ENCODE measurements around the gene ATP8A2.
"Not testable (repeated sequence)": the region's sequence is repeated elsewhere in the genome, so short reads cannot be mapped to it uniquely, and the experiment has no call there.

The ATP8A2 gene

DNA sequence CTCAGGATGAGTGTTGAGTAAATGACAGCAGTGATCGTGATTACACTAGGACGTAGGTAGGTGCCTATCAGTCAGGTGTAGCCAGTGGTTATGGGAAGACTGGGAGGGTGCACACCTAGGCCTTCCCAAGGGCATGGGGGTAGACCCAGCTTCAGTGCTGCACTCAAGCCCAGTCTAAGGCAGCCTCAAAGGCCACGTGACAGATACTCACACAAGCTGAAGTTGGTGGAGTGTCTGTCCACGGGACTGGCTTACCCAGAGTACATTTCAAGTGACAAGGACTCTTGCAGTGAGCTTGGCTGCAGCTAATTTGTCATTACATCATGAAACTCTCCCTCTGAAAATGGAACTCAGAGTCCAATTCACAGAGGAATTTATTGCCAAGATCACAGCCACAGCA lies 561.7 kb downstream of the ATP8A2 start:
- no peak for ATAC-seq

DNA sequence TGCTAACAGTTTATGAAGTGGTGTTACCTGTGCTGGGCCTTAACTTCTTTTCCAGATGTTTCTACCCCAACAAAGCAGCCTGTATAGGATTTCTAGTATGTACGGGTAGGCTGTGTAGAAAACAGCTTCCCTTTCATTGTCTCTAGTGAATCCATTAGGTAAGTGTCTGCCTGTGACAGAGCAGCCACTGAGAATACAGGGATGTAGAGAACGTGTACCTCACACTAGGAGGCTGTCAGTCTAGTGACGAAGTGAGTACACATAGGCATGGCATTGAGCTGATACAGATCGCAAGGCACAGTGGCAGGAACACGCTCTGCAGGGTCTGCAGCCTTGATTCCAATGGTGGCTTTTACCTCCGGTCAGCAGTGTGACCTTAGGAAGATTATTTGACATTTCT lies 562.4 kb downstream of the ATP8A2 start:
- ATAC-seq = no peak

DNA sequence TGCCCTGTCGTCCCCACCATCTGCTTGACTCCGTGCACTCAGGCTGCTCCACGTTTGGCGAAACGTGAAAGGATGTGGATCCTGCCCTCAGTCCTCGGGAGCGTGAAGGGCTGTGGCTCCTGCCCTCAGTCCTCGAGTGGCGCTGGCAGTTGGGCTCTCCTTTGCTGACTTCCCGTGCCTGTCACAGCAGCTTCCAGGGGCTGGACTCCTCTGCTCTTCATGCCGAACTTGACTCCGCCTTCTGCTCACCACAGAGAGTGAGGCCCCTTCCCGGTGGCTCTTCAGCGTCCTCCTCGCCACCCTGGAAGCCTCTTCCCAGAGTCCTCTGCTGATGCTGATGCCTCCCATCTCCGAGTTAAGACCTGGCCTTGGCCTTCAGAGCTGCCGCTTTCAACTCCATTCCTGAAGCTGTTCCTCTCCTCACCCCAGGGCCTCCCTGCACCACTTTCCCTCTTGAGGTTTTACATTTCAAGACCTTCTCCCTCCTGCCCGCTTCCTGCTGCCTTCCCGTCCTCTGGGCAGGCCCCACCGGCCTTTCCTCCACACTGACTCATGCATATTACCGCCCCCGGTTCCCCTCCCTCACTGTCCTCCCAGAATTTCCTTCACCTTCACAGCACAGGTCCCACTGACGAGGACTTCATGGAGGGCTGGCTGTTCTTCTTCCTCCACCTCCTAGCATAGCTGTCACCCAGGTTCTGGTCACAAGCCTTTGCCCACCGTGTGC lies 568.4 kb downstream of the ATP8A2 start:
- no peak for ATAC-seq

DNA sequence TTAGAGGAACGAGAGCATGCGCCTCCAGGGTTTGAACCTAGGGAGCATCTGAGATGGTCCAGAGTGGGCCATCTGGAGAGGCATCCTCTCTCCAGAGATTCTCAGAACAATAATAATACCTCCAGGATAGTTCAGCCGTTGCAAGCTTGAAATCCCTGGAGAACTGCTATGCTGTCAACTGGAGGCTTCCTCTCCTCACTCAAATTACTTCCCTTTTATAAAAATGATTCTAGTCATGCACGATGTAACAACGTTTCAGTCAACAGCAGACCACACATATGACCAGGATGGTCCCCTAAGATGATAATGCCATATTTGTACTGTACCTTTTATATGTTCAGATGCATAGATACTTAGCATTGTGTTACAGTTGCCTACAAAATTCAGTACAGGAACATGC lies 571.3 kb downstream of the ATP8A2 start:
- no peak for ATAC-seq

DNA sequence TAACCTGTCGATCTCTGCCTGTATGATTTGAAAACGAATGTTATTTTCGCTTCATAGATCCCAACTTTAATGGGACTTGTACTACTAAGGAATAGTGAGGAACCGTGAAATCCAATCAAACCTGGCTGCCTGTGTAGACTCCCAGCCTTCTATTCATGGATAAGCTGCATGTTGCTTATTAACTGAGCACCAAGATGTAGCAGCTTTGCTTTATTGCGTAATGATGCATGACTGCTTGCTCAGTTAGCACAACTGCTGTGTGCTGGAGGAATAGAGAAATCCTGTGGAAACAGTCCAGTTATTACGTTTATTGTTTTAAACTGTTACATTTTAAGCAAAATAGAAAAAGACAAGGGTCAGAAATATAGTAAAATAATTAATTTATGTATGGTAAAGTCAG lies 571.9 kb downstream of the ATP8A2 start:
- ATAC-seq = no peak

DNA sequence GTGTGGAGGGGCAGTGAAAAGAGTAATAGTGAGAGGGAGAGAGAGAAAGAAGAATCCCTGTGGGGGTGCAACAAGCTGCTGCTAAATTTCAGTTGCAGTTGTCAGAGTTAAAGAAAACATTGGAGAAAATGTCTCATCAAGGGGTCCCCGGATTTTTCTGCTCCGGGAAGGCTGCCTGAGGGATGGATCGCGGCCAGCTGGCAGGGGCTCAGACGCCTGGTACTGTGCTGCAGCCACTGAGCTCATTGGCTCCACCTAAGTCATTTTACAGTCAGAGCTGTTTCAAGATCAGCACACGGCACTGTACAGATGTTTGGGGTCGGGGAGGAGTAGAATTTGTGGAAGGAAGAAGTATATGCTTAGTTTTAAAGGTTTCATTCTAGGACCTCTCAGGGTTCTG lies 573.8 kb downstream of the ATP8A2 start:
- ATAC-seq = no peak

DNA sequence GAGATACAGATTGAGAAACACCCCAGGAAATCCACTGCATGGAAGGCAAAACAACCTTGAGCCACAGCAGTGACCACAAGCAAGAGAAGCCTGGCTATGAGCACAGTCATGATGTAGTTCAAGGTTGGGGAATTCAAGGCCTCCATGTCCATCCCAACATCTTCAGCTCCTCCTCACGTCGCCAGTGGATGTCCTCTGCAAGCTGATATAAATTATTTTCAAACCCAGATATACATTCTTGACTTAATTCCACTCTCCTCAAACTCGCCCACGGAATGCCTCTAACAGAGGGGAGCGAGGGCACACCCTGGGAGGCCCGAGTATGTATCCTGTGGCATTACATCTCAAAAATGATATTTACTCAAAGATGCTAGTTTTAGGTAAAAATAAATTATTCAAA lies 574.5 kb downstream of the ATP8A2 start:
- no peak for ATAC-seq

DNA sequence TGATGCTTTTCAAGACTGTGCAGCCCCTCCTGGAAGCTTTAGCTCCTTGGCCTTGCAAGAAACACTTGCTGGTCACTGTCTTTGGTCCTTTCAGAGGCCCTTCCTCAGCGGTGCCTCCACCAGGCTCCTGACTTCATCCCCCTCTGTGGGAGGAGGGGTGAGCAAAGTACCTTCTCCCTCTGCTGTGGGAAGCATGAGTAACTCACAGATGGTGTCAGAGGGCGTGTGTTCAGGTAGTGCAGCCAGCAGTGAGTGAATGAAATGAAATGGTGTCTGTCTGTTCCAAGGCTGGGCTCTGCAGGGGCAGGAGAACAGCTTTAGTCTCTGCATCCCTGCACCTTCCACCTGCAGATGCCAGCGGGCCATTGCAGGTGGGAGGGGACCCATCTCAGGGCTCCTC lies 577.1 kb downstream of the ATP8A2 start:
- no peak for ATAC-seq

DNA sequence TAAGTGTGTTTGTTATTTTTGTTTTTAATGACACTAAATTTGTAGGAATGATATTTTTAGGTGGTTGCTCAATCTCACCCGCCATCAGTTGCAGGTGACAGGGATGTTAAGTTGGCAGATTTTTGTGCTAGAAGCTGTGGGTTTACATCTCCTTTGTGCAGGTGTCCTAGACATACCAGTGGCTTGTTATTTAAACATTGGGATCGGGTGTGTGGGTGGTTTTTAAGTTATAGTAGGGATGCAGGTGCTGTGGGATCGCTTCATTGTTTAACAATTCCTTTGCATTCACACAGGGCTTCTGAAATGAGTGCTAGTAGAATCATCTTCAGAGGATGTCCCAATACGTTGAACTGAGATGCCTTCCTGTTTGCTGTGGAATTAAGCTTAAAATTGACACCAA lies 580.1 kb downstream of the ATP8A2 start:
- ATAC-seq = no peak

DNA sequence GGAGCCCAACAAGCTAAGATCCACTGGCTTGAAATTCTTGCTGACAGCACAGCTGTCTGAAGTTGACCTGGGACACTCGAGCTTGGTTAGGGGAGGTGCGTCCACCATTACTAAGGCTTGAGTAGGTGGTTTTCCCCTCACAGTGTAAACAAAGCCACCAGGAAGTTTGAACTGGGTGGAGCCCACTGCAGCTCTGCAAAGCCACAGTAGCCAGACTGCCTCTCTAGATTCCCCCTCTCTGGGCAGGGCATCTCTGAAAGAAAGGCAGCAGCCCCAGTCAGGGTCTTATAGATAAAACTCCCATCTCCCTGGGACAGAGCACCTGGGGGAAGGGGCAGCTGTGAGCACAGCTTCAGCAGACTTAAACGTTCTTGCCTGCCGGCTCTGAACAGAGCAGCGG lies 582.3 kb downstream of the ATP8A2 start:
- not testable (repeated sequence) for ATAC-seq

DNA sequence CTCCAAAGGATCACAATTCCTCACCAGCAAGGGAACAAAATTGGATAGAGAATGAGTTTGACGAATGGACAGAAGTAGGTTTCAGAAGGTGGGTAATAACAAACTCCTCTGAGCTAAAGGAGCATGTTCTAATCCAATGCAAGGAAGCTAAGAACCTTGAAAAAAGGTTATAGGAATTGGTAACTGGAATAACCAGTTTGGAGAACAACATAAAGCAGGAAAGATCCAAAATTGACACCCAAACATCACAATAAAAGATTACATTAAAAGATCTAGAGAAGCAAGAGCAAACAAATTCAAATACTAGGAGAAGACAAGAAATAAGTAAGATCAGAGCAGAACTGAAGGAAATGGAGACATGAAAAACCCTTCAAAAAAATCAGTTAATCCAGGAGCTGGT lies 583.2 kb downstream of the ATP8A2 start:
- ATAC-seq = not testable (repeated sequence)

DNA sequence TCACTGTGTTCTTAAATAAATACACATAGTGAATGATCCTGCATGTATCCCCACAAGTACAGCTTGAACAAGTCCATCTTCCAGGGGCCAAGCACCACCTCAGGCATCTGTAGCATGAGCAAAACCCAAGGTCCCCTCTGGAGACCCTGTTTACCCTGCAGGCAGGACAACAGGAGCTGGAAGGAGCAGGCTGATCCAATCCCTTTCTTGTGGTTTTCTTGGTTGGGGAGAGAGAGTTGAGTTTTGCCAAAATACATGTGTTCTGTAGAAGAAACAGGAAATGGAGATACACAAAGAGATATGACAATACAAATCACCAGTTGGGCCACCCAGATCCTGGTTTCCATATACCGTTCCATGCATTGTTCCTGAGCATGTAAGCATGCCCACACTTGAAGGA lies 587.2 kb downstream of the ATP8A2 start:
- no peak for ATAC-seq

DNA sequence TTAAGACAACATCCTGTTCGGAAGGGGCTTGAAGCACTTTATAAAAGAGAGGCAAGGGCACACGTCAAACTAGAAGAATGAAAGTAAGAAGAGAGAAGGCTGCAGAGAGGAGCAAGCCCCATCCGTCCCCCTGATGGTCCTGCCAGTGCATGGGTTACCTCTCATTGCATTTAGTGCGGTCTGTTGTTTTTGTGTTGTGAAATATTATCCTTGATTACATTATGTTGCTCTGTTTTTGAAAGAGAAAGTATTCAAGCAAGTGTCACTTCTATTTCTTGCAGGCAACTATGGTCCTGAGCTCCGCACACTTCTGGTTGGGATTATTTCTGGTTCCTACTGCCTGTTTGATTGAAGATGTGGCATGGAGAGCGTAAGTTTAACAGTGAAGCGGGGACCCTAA lies 589.5 kb downstream of the ATP8A2 start:
- ATAC-seq = no peak

DNA sequence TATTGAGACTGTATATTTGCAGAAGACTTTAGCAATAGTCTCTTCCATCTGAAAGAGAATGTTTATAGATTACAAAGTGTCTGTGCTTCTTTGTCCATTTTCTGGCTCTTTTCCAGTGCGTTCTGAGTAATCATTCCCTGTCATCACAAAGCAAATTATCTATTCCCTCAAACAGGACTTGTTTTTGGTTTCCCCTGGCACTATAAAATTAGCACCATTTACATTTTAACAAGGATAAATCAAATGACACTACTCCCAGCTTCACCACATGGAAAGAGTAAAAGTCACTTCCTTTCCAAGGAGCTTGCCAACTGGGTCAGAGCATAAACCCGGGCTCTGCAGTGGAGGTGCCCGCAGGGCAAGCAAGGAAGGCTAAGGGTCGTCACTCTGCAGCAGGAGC lies 591.9 kb downstream of the ATP8A2 start:
- no peak for ATAC-seq

DNA sequence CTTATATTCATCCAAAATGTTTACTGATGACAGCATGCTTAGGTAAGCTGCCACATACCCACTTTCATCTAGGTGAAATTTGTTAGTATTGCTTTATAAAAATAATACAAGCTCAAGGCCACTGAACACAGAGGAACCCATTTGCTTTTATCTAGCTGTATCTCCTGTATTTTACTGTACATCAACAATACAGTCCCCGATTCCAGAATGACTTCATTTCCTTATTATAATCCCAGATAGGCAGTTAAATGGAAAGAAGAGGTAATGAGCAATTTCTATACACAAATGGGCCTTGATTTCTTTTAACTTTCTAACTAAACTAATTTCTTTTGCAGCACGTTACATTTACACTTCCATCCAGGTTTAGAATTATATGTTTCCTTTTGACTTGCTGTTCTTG lies 593.8 kb downstream of the ATP8A2 start:
- no peak for ATAC-seq

DNA sequence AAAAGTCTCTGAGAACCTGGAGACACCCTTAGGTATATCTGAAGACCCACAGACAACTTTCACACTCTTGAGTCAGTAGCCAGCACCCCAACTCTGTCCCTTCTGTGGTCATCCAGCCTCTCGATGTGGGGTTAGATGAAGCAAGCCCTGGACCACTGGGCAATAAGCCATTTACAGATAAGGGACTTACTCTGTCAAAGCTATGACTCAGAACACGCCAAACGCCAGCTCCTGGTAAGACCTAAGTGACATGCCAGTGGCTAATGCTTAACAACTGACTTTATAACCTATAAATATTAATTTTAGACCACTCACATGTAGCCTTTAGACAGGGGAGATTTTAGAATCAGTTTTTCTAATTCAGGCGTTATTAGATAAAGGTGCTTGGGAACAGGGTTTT lies 594.3 kb downstream of the ATP8A2 start:
- ATAC-seq = no peak

DNA sequence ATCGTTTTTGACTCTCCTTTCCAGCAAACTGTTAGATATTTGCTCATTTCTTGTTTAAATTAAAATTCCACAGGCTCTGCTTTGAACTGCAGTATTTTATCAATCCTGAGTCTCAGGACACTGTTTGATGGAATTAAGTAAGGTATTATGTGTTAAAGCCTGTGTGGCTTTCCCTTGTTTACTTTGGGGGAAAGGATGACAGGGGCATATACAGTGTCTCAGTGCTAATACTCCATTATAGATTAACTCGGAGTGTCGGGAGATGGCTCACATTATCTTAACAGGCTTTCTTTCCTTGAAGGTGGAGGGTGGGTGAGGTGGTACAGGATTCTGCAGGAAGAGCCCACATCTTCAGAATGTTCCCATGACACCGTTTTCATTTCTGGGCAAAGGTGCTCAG lies 595.4 kb downstream of the ATP8A2 start:
- ATAC-seq = no peak

DNA sequence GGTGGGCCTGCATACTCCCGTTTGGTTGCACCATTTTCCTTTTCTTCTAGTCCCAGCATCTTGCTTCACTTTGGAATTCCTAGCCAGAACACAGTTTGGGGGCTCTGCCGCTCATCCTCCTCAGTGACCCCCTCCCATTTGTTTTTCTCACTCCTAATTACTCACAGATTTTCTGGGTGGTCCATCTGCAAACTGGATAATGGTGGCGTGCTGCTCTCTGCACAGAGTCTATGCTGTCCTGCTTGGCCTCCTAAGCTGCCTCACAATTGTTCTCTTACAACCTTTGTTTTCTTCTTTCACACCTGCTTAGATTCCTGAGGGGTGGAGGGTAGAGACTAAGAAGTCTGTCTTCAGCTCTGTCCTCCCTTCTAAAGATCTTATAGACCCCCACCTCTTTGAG lies 599.3 kb downstream of the ATP8A2 start:
- no peak for ATAC-seq

DNA sequence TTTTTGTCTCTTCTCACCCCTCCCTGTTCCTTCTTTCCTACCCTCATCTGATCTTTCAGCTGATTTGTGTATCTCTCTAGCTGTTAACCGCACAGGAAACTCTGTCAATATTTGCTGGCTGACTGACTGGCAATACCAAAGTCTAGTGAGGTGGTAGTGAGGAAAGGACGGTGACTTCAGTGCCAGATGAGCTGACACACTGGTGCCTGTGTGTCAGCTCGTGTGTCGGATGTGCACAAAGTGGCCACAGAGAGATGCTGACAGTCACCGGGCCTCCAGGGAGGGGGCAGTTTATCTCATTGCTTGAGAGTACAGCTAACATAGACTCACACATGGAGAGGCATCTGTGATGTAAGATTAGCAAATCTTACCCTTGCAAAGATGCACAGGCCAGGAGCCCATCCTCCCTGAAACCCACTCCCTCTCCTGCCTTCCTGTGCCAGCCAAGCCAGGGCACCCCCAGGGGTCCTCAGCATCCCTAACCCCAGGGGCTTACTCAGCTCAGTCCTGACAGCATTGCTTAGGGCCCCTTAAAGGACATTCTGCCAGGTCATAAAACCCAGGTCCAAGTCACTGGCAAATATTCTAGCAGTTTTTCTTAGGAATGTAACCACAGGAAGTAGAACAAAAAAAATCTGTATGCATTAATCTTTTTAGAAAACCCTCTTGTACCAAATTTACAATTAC lies 599.8 kb downstream of the ATP8A2 start:
- ATAC-seq = peak; percentile 58 to 85

DNA sequence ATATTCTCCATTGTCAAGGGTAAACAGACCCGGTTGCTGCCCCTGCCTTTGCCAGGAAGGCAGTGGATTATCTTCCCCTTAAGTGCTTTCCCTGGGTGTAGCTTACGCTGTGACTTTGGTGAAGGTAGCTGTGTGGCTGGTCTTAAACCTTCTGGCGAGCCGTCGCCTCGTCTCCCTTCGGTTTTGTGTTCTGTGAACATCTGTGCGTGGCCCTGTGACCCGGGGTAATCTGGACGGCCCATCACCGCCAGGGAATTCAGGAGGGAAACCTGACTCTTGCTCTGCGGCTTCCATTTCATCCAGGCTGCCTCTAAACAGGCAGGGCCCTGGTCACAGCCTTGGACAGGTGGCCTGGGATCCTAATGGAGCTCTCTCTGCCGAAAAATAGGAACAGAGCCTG lies 601.3 kb downstream of the ATP8A2 start:
- no peak for ATAC-seq

DNA sequence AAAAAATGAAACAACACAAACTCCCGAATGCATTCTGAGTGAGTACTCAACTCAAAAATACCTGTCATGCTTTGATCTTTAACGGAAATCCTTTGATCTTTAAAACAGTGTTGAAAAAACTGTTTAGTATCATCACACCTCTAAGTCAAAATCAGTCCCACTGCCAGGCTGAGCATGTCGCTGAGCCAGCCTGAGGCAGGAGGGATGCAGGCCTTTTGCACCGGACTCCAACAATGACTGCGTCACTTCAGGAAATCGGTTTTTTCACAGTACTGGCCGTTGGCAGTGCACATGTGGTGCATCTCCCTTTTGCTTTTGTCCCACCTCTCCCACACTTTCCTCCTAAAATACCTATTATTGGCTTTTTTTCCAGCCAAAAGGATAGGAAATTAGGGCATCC lies 601.8 kb downstream of the ATP8A2 start:
- ATAC-seq = peak in 1 of 2 donors; percentile 37

DNA sequence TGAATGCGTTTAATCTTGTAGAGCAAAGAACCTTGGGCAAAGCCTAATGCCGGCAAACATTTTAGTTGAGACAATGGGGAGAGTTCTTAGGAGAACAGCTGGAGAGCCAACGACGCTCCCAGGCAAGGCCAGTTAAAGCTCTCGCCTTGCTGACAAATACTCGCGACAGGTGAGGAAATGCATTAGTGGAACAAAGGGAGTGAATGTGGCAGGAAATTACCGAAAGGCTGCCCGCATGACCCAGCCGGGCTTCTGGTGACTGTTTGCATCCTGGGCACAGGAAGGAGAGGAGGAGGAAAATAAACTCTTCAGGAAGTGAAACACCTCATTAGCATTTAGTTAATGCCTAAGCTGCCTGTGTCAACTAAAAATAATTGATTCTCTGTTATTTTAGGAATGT lies 605.4 kb downstream of the ATP8A2 start:
- ATAC-seq = no peak

DNA sequence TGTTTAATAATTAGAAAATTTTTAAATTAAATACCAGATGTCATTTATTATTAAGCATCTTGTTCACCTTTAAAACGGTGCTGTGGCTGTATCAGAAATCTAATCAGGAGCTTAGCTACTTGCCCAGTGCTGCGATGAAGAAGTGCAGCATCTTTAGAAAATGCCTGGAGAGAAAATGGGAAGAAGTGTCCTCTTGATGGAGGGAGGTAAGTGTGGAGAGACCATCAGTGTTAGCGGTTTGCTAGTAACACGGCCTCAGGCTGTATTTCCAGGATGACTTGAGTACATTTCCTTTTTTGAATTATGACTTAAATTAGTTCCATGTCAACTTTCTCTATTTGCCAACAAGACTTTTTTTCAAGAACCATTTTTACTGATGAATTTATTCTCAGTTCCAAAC lies 605.9 kb downstream of the ATP8A2 start:
- no peak for ATAC-seq

DNA sequence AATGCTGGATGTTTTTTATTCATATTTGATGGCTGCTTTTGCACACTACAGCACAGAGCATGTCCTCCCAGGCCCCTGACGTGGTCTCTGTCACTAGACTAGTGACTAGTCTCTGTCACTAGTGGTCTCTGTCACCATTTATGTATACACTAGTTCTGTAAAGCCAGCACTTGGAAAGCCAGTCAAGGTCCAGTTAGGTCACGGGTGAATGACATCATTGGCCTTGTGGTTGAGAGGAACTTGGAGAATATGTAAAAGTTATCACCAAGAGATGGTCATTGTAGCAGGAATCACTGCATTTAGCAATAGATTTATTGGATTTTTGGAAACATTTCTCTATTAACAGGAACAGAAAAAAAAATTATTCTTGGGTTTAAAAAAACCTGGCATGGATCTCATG lies 607.2 kb downstream of the ATP8A2 start:
- no peak for ATAC-seq

DNA sequence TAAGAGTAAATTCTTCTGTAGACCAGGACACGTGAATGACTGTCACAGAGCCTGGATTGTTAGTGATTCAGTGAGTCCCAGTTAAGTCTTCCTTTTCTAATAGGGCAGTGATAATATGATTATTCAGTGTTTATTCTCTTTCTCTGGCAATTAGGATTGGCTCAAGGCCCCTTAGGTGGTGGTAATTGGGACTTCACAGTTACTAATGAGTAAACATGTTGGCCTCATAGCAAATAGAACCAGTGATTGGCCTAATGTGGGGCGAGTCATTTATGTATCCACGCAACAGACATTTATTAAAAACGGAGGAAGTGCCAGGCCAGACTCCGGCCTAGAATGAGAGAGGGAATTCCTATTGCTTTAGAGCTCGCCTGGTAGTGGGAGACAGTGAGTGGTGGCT lies 607.6 kb downstream of the ATP8A2 start:
- ATAC-seq = no peak
